Measurements from ENCODE around the gene IGFBP6. TPM values are rescaled to one million over a fixed set of nuclear protein-coding genes. Genes with fewer than 3 reads are reported as not detected.
A peak's percentile ranks its signal among the peaks of the same experiment; 100 is the strongest.

The IGFBP6 gene
- total RNA-seq, 1 experiment from 2014 or later, result 4.2 TPM

GRCh38 chr12:53055471-53056266 lies 41.8 kb upstream of the IGFBP6 start:
- no peak for TF ChIP-seq CTCF (conservative IDR thresholded peaks at IDR 0.05)
- no peak overlapping the region for H4K8ac ChIP-seq (replicated peaks; ENCODE audit: insufficient read length, low read depth, low read length)
- H3K9me3 Mint-ChIP-seq, result no peaks in the 10 kb centered on the region
- H3K27ac Mint-ChIP-seq, result peak overlapping the region in 1 of 3 experiments; percentile 78; a peak in 1 of 7 replicates
- no peak overlapping the region for H3K56ac ChIP-seq (ENCODE audit: insufficient read length, low read depth, low read length)
- no peak overlapping the region for H2BK15ac ChIP-seq (ENCODE audit: low read depth, low read length)
- no peak overlapping the region for H3K4ac ChIP-seq (ENCODE audit: low read depth, low read length)
- H3K27ac ChIP-seq (ENCODE audit: insufficient read length, low read depth, low read length), result no peak overlapping the region
- no peak overlapping the region for H3T11ph ChIP-seq (ENCODE audit: low read length)
- peaks cover 15 to 22% of the 10 kb centered on the region in 2 experiments for H3K4me1 Mint-ChIP-seq
- no peak overlapping the region for H3K9ac ChIP-seq (ENCODE audit: extremely low read depth, insufficient read length, low read length)
- no peak overlapping the region for H3K4me2 ChIP-seq (ENCODE audit: insufficient read depth, insufficient read length, low read length)
- no peaks in the 10 kb centered on the region; the same call in 1 of the 2 replicates for H3K79me2 ChIP-seq (ENCODE audit: insufficient read depth, low read length)
- no peak overlapping the region for H4K91ac ChIP-seq (ENCODE audit: insufficient read length, low read depth, low read length)
- H2BK120ac ChIP-seq (ENCODE audit: low read depth, low read length, poor library complexity, severe bottlenecking), result no peak overlapping the region
- peaks cover 39% of the 10 kb centered on the region for H3K27me3 Mint-ChIP-seq (ENCODE audit: low read depth)
- H3K36me3 Mint-ChIP-seq (ENCODE audit: insufficient read depth in 1 of 3, low read depth in 3 of 3), result peaks cover 6 to 8% (median 7%) of the 10 kb centered on the region in 3 experiments; a peak in 5 of 7 replicates
- H2BK12ac ChIP-seq (ENCODE audit: insufficient read length, low read depth, low read length), result no peak overlapping the region
- no peak overlapping the region for H3K14ac ChIP-seq (ENCODE audit: insufficient read depth, low read length)
- H4K5ac ChIP-seq (ENCODE audit: insufficient read length, low read depth, low read length), result no peak overlapping the region
- WGBS (ENCODE audit: extremely low coverage, insufficient read length, low lambda C conversion rate), result no CpG with 5 or more reads among the region's 15 CpGs
- no peaks in the 10 kb centered on the region for H3K9me3 ChIP-seq (ENCODE audit: control insufficient read depth, low read depth, low read length)
- peak overlapping the region in 1 of 2 experiments; percentile 46; a peak in 1 of 5 replicates for H3K4me3 Mint-ChIP-seq
- H2BK20ac ChIP-seq (ENCODE audit: low read depth, low read length, poor library complexity, severe bottlenecking), result no peak overlapping the region
- H2BK5ac ChIP-seq (ENCODE audit: insufficient read length, low read length), result no peak overlapping the region
- peaks cover 12% of the 10 kb centered on the region; the same call in 1 of the 2 replicates for H3K4me1 ChIP-seq (ENCODE audit: insufficient read depth, low read length)
- no peak overlapping the region for H2AK5ac ChIP-seq (ENCODE audit: insufficient read length, low read length)
- H4K20me1 ChIP-seq (ENCODE audit: control insufficient read depth, insufficient read depth, insufficient read length), result no peaks in the 10 kb centered on the region
- H3K18ac ChIP-seq (ENCODE audit: insufficient read length, low read depth, low read length), result no peak overlapping the region
- H3K27me3 ChIP-seq (ENCODE audit: insufficient read depth, low read length), result no peaks in the 10 kb centered on the region; the same call in 1 of the 2 replicates
- H2AFZ ChIP-seq (ENCODE audit: low read length), result no peak overlapping the region
- peaks cover 3% of the 10 kb centered on the region for H3K23me2 ChIP-seq (ENCODE audit: insufficient read length, low read depth, low read length, poor library complexity, severe bottlenecking)
- no peak for DNase-seq
- no peaks in the 10 kb centered on the region for H3K79me1 ChIP-seq (ENCODE audit: insufficient read depth, low read depth, low read length, poor library complexity, severe bottlenecking)
- no peak overlapping the region for H3K23ac ChIP-seq (ENCODE audit: insufficient read length, low read depth, low read length)
